GM12801 (cell line): ENCODE results near the gene WDR20.

Experiments used
- CTCF ChIP-seq: IDR thresholded peaks from one replicate; pipeline ENCODE4 v1.5.1; 2011; ENCODE audit warnings: control low read depth; ENCODE audit not compliant: insufficient read length; ENCODE audit errors: extremely low read depth

WDR20 gene

GRCh38 chr14:102097441-102098135 is 42.1 kb upstream of the WDR20 start:
- no peak for TF ChIP-seq CTCF

- no peak for TF ChIP-seq CTCF
These were observed 36.5 kb upstream of the WDR20 start for GRCh38 chr14:102103062-102103695.

- TF ChIP-seq CTCF, result no peak
These were observed 34.3 kb upstream of the WDR20 start for GRCh38 chr14:102105369-102105768.

GRCh38 chr14:102111101-102111500 is 28.6 kb upstream of the WDR20 start:
- TF ChIP-seq CTCF, result no peak

- TF ChIP-seq CTCF, result no peak
These were observed 23.1 kb upstream of the WDR20 start for GRCh38 chr14:102116361-102117180.

- no peak for TF ChIP-seq CTCF
These were observed 21.8 kb upstream of the WDR20 start for GRCh38 chr14:102117852-102118251.

GRCh38 chr14:102120888-102121287 is 18.8 kb upstream of the WDR20 start:
- TF ChIP-seq CTCF, result no peak
